Mammary epithelial cell (primary cell): ENCODE data around the gene STRN3.

Source experiments
- EZH2 ChIP-seq: IDR thresholded peaks from 2 replicates; pipeline ENCODE4 v1.6.1; 2012; ENCODE audit warnings: low read length, inconsistent platforms, borderline replicate concordance
- TF ChIP-seq, protein P1 (sequence below), 2 donors: IDR thresholded peaks in 1 of 2; conservative IDR thresholded peaks in 1 of 2; 2 replicates each; pipeline ENCODE4 v1.5.1; 2011 to 2012; ENCODE audit warnings: inconsistent platforms in 2 of 2, low read length in 2 of 2, mild to moderate bottlenecking in 2 of 2, control low read depth in 1 of 2, low read depth in 1 of 2; ENCODE audit not compliant: insufficient read depth in 1 of 2; ENCODE audit errors: extremely low read depth in 1 of 2

DNA sequence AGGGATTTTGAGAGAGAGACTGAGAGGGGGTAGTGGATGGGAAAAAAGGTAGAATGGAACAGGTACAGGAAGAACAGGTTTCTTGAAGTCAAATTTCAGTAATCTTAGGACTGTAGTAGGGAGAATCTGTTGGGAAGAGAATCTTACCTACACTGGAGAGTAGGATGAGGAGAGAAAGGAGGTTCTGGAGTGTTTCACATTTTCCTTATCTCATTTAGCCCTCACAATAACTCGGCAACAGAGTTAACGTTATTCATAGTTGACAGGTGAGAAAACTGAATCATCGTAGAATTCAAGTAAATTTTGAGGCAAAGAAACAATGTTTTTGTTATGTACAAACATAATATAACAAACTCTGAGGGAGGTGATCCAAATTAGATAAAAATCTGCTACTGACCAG is 17.2 kb upstream of the STRN3 start:
- TF ChIP-seq, protein P1, sequence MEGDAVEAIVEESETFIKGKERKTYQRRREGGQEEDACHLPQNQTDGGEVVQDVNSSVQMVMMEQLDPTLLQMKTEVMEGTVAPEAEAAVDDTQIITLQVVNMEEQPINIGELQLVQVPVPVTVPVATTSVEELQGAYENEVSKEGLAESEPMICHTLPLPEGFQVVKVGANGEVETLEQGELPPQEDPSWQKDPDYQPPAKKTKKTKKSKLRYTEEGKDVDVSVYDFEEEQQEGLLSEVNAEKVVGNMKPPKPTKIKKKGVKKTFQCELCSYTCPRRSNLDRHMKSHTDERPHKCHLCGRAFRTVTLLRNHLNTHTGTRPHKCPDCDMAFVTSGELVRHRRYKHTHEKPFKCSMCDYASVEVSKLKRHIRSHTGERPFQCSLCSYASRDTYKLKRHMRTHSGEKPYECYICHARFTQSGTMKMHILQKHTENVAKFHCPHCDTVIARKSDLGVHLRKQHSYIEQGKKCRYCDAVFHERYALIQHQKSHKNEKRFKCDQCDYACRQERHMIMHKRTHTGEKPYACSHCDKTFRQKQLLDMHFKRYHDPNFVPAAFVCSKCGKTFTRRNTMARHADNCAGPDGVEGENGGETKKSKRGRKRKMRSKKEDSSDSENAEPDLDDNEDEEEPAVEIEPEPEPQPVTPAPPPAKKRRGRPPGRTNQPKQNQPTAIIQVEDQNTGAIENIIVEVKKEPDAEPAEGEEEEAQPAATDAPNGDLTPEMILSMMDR (conservative IDR thresholded peaks at IDR 0.05 in 1 of 2, IDR thresholded peaks at IDR 0.05 in 1 of 2; ENCODE audit: extremely low read depth in 1 of 2, insufficient read depth in 1 of 2, low read depth in 1 of 2, low read length in 2 of 2) = no peak
- TF ChIP-seq EZH2 = no peak
